ENCODE results near the gene NREP.

The NREP gene

GRCh38 chr5:111691914-111692313 lies 65.1 kb downstream of the NREP start:
- Histone ChIP-seq H3K9me3 (ENCODE audit: control insufficient read depth, insufficient read depth, low read depth, low read length) (no peaks in the 10 kb centered on the region), H3K27me3 (ENCODE audit: control insufficient read depth, insufficient read depth, low read length) (no peaks in the 10 kb centered on the region), H3K4me1 (ENCODE audit: control insufficient read depth, insufficient read depth, low read length) (peaks cover 9% of the 10 kb centered on the region; the same call in 1 of the 2 replicates), H3K36me3 (ENCODE audit: control insufficient read depth, insufficient read depth, low read length) (no peaks in the 10 kb centered on the region), H3K9ac (ENCODE audit: low read length) (no peak overlapping the region), H3K4me3 (ENCODE audit: low read depth, low read length) (no peak overlapping the region), H3K27ac (ENCODE audit: low read depth, low read length) (no peak overlapping the region)

DNA sequence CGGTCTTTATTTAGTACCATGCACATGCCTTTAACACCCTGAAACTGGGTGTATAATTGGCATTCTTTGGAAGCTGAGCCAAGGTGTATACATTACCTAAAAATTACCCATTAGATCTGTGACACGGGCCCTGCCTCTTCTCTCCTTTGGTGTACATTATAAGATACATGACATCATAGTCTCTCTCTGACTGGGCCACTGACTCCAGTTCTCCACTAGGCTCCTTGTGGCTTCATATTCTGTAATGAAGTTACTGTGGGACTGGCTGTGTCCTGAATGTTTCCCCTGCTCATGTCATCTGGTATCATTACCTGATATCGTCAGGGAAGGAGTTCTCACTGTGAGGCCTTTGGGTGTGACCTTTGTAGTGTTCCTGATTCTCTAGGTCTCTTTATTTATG lies 65.5 kb downstream of the NREP start:
- H3K9ac ChIP-seq (ENCODE audit: low read length) = no peak overlapping the region
- no peaks in the 10 kb centered on the region for H3K36me3 ChIP-seq (ENCODE audit: control insufficient read depth, insufficient read depth, low read length)
- no peak overlapping the region for H3K27ac ChIP-seq (ENCODE audit: low read depth, low read length)
- H3K27me3 ChIP-seq (ENCODE audit: control insufficient read depth, insufficient read depth, low read length) = no peaks in the 10 kb centered on the region
- H3K4me1 ChIP-seq (ENCODE audit: control insufficient read depth, insufficient read depth, low read length) = peaks cover 9% of the 10 kb centered on the region; the same call in 1 of the 2 replicates
- H3K9me3 ChIP-seq (ENCODE audit: control insufficient read depth, insufficient read depth, low read depth, low read length) = no peaks in the 10 kb centered on the region
- no peak overlapping the region for H3K4me3 ChIP-seq (ENCODE audit: low read depth, low read length)

- Histone ChIP-seq H3K27ac (ENCODE audit: low read depth, low read length) (no peak overlapping the region), H3K4me3 (ENCODE audit: low read depth, low read length) (no peak overlapping the region), H3K9me3 (ENCODE audit: control insufficient read depth, insufficient read depth, low read depth, low read length) (no peaks in the 10 kb centered on the region), H3K27me3 (ENCODE audit: control insufficient read depth, insufficient read depth, low read length) (no peaks in the 10 kb centered on the region), H3K9ac (ENCODE audit: low read length) (no peak overlapping the region), H3K36me3 (ENCODE audit: control insufficient read depth, insufficient read depth, low read length) (no peaks in the 10 kb centered on the region), H3K4me1 (ENCODE audit: control insufficient read depth, insufficient read depth, low read length) (no peaks in the 10 kb centered on the region)
These were observed 67.5 kb downstream of the NREP start for GRCh38 chr5:111689357-111689935.

DNA sequence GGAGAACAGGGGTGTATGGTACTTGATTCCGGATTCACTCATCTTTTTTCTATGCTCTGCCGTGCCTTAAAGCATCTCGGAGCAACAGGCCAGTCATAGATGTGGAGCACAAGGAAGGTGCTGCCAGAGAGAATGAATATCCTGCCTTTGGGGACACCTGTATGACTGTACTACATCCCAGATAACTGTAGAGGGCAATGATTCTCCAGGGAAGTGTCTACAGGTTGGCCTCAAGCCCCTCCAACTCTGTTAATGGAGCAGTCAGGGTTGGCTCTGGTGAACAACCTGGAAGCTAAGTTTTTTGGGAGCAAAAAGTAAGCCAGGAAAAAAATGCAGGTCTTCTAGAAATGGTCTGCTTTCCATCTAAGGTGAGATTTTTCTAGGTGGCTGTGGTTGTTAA lies 71.0 kb downstream of the NREP start:
- Histone ChIP-seq H3K9me3 (ENCODE audit: control insufficient read depth, insufficient read depth, low read depth, low read length) (no peaks in the 10 kb centered on the region), H3K27me3 (ENCODE audit: control insufficient read depth, insufficient read depth, low read length) (no peaks in the 10 kb centered on the region), H3K4me1 (ENCODE audit: control insufficient read depth, insufficient read depth, low read length) (peaks cover 4% of the 10 kb centered on the region; the same call in 1 of the 2 replicates), H3K27ac (ENCODE audit: low read depth, low read length) (no peak overlapping the region), H3K36me3 (ENCODE audit: control insufficient read depth, insufficient read depth, low read length) (no peaks in the 10 kb centered on the region), H3K4me3 (ENCODE audit: low read depth, low read length) (no peak overlapping the region), H3K9ac (ENCODE audit: low read length) (no peak overlapping the region)

DNA sequence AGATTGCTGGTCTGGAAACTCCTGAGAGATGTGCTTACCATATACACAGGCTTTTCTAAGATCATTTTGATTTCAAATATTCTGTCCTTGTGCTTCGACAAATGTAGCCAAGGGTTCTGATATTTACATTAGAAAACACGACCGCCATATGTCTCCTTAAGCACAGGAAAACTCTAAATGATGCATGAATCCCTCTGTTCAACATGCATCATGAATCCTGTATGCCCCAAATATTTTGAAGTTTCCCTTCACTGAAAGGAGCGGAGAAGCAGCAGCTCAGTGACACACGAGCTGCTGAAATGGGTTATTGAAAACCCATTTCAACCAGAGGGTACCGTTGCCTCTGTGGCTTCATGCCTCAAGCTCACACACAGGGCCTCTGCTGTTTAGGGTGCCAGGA lies 74.4 kb downstream of the NREP start:
- H3K4me1 ChIP-seq (ENCODE audit: control insufficient read depth, insufficient read depth, low read length) = peaks cover 7% of the 10 kb centered on the region; the same call in 1 of the 2 replicates
- H3K9me3 ChIP-seq (ENCODE audit: control insufficient read depth, insufficient read depth, low read depth, low read length) = no peaks in the 10 kb centered on the region
- no peak overlapping the region for H3K4me3 ChIP-seq (ENCODE audit: low read depth, low read length)
- no peaks in the 10 kb centered on the region for H3K27me3 ChIP-seq (ENCODE audit: control insufficient read depth, insufficient read depth, low read length)
- H3K9ac ChIP-seq (ENCODE audit: low read length) = no peak overlapping the region
- no peak overlapping the region for H3K27ac ChIP-seq (ENCODE audit: low read depth, low read length)
- no peaks in the 10 kb centered on the region for H3K36me3 ChIP-seq (ENCODE audit: control insufficient read depth, insufficient read depth, low read length)

DNA sequence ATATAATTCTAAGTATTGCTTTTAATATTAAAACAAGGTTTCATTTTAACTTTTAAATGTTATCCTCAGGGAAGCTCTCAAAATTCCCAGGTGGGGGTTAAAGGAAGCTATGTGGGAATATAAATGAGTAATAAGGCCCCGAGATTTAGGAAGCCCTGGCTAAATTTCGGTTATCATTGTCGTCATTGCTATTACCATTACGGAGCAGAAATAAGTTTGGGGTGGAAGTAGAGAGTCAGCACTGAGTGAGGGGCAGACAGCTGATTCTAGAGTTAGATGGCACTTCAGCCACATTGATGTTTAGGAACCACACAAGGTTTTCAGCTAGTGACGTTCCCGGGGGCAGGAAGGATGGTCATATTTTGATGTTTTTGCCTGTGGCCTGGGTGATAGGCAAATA lies 74.9 kb downstream of the NREP start:
- Histone ChIP-seq H3K36me3 (ENCODE audit: control insufficient read depth, insufficient read depth, low read length) (no peaks in the 10 kb centered on the region), H3K4me3 (ENCODE audit: low read depth, low read length) (no peak overlapping the region), H3K27me3 (ENCODE audit: control insufficient read depth, insufficient read depth, low read length) (no peaks in the 10 kb centered on the region), H3K9me3 (ENCODE audit: control insufficient read depth, insufficient read depth, low read depth, low read length) (no peaks in the 10 kb centered on the region), H3K9ac (ENCODE audit: low read length) (no peak overlapping the region), H3K27ac (ENCODE audit: low read depth, low read length) (no peak overlapping the region), H3K4me1 (ENCODE audit: control insufficient read depth, insufficient read depth, low read length) (peaks cover 7% of the 10 kb centered on the region; the same call in 1 of the 2 replicates)

DNA sequence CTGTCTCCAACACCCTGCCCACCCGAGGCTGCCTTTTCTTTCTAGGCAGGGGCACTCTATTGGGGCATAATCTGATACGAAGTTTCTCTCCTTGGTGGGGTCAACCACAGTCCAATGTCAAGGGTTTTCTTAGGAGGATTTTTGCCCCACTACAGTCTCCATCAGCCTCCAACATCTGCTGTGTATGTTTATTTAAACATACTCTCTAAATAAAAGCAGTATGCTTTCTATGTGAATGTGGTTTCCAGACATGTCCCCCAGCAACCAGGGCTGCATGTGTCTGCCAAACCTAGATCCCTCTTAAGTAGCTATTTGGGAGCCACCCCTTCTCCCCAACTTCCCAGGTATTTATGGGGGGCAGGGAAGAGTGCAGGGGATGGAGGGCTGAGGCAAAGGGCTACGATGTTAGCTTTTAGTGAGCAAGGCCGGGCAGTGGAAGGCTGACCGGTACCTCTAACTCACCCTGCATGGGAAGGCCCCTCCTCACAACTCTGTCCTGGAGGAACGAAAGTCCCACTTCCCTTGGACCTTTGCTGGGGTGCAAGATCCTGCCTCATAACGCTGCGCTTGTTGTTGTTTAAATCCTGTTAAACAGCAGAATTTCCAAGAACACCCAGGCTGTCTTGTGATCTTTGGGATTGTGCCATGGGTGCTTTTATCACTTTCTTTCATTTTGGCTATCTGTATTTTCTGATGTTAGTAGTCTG lies 75.4 kb downstream of the NREP start:
- Histone ChIP-seq H3K36me3 (ENCODE audit: control insufficient read depth, insufficient read depth, low read length) (no peaks in the 10 kb centered on the region), H3K4me3 (ENCODE audit: low read depth, low read length) (no peak overlapping the region), H3K4me1 (ENCODE audit: control insufficient read depth, insufficient read depth, low read length) (peaks cover 7% of the 10 kb centered on the region; the same call in 1 of the 2 replicates), H3K9ac (ENCODE audit: low read length) (no peak overlapping the region), H3K27ac (ENCODE audit: low read depth, low read length) (no peak overlapping the region), H3K9me3 (ENCODE audit: control insufficient read depth, insufficient read depth, low read depth, low read length) (no peaks in the 10 kb centered on the region), H3K27me3 (ENCODE audit: control insufficient read depth, insufficient read depth, low read length) (no peaks in the 10 kb centered on the region)

GRCh38 chr5:111680737-111681413 lies 76.1 kb downstream of the NREP start:
- Histone ChIP-seq H3K4me1 (ENCODE audit: control insufficient read depth, insufficient read depth, low read length) (peaks cover 7% of the 10 kb centered on the region), H3K27me3 (ENCODE audit: control insufficient read depth, insufficient read depth, low read length) (no peaks in the 10 kb centered on the region), H3K9ac (ENCODE audit: low read length) (no peak overlapping the region), H3K27ac (ENCODE audit: low read depth, low read length) (no peak overlapping the region), H3K9me3 (ENCODE audit: control insufficient read depth, insufficient read depth, low read depth, low read length) (no peaks in the 10 kb centered on the region), H3K36me3 (ENCODE audit: control insufficient read depth, insufficient read depth, low read length) (no peaks in the 10 kb centered on the region), H3K4me3 (ENCODE audit: low read depth, low read length) (no peak overlapping the region)

- Histone ChIP-seq H3K4me1 (ENCODE audit: control insufficient read depth, insufficient read depth, low read length) (peaks cover 12% of the 10 kb centered on the region), H3K9ac (ENCODE audit: low read length) (no peak overlapping the region), H3K9me3 (ENCODE audit: control insufficient read depth, insufficient read depth, low read depth, low read length) (no peaks in the 10 kb centered on the region), H3K36me3 (ENCODE audit: control insufficient read depth, insufficient read depth, low read length) (no peaks in the 10 kb centered on the region), H3K27ac (ENCODE audit: low read depth, low read length) (no peak overlapping the region), H3K27me3 (ENCODE audit: control insufficient read depth, insufficient read depth, low read length) (no peaks in the 10 kb centered on the region), H3K4me3 (ENCODE audit: low read depth, low read length) (no peak overlapping the region)
These were observed 77.4 kb downstream of the NREP start for GRCh38 chr5:111679611-111680010.

Data from HUES6 (cell line).